ENCODE measurements around the gene TPD52L1.

DNA sequence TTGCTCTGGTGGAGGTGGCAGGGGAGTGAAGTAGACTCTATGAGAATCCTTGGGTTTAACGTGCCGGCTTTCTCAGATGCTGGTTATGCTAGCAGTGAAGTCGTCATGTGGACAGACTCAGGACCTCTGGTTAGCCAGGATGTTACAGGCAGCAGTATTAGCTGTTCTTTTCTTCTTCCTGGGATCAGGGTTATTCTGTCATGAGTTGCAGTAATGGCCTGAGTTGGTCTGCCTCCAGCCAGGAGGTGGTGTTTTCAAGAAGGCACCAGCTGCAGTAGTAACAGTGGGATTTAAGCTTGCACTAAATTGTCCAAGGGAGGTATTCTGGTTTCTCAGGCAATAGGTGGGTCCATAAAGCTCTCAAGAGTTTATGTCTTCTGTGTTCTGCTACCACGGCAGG is 91.5 kb downstream of the TPD52L1 start:
- no peak for TF ChIP-seq GATA2 (IDR thresholded peaks at IDR 0.05; ENCODE audit: low read depth, low read length)
- TF ChIP-seq GATA3 (IDR thresholded peaks at IDR 0.05; ENCODE audit: low read depth, low read length) = no peak

All from SH-SY5Y (cell line).